IPS-NIHi7 (cell line): ENCODE results near the gene MBP.
A peak's percentile ranks its signal among the peaks of the same experiment; 100 is the strongest.

Experiments used
- DNase-seq: peaks from one replicate; pipeline ENCODE4 v3.0.0; 2012; ENCODE audit warnings: mixed read lengths; ENCODE audit errors: extremely low spot score

Gene MBP

DNA sequence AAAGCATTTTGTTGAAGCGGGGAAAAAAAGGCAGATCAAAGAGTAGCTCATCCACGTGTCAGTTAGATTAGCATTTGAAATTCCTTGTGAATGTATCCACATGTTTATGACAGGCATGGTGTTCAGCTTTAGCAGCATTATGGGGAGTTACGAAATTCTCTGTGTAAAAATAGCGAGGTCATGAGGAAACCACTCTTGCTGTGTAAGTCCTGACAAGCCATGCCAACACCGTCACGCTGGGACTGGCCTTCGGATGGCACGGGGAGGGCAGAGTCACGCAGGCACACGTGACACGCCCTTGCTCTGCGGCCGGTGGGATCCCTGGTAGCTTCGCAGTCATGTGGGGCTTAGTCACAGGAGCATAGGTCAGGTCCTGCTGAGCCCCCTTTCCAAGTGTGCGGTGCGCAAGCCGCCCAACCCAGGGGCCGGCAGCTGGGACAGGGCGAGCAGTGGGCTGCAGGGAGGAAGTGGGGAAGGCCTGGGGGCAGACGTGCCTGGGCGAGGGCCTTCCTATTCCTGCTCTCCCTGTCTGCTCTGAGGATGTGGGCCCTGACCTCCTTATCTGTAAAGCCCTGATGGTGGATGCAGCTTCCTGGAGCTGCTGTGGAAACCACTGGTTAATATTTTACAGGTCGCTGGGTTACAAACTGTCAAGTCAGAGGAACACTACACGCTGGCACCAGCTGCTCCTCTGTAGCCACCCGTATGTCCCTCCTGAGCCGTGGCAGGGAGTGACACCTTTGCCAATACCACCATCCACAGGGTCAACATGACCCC is 18.0 kb downstream of the MBP start:
- DNase-seq: no peak

DNA sequence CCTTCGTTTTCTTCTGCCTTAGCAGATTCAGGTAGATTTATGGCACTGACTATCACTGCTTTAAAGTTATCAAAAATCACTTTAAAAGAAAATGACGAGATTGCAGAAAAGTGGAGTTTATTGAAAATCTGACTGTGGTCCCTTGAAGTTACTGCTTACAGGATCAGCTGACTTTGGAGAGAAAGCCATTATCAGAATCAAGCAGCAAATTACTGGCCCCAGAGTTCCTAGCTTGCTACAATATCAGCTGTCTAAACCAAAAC is 18.5 kb downstream of the MBP start:
- no peak for DNase-seq

DNA sequence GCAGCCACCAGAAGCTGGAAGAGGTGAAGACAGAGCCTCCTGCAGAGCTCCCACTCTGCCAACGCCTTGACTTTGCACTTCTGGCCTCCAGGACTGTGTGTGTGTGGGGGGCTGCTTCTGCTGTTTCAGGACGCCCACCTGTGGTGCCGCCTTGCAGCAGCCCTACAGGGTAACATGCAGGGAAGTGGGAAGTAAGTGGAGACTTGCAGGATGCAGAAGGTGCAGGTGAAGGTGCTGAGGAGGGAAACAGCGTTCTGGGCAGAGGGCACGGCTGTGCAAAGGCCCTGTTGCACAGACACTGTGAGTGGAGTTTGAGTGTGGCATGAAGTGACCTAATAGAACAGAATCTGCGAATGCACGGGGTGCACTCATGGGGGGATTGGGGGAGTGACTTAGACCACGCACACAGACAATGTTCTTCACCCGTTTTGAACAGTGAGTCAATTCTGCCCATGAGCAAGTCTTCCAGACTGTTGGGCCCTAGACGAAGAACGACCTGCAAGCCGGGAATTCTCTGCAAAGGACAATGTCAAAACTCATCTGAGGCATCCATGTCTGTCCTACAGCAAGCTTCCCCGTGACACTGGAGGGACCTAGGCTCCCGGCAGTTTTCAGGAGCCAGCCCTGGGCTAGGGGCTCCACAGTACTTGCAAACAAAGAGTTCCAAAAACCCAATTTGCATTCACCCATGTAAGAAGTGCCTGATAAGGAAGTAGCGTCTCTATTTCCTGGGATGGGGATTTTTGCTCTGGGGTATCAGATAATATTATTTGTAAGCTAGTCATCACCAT is 19.0 kb downstream of the MBP start:
- no peak for DNase-seq

DNA sequence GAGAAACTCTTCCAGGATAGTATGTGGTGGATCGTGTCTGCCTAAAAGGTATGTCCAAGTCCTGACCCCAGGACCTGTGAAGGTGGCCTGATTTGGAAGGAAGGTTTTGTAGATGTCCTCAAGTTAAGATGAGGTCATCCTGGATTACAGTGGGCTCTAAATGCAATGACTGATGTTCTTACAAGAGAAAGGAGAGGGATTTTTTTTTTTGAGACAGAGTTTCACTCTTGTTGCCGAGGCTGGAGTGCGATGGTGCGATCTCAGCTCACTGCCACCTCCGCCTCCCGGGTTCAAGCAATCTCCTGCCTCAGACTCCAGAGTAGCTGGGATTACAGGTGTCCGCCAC is 19.9 kb downstream of the MBP start:
- DNase-seq: no peak

DNA sequence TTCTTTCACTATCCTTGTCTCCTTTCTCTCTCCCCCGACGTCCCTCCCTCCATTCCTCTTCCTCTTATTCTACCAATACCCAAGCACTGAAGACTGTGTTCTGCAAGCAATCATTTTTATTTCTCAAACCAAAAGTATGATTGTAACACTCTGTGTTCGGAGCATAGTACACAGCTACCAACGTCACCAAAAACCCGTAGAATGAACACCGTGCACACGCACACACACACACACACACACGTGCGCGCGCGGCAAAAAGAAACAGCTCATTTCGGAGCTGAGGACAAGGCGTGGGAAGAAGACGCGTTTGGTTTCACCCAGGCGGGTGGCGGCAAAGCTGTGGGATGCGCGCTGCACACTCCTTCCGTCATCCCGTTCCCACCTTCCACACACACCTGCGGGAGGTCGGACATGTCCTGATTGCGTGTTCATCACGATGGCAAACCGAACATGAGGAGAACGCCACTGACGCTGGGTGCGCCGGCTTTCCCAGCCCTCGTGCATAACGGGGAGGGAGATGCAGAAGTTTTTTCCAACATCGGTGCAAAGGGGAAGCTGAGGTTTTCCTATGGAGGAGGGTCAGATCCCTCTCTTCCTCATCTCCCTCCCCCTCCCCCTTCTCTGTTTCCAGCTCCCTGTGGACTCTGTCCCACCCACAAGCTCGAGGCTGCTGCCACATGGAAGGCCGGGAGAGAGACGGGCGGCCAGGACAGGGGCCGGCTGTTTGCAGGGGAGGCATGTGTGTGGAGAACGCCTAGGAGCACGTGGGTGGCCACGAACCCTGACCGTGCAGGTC is 20.4 kb downstream of the MBP start:
- DNase-seq: no peak

DNA sequence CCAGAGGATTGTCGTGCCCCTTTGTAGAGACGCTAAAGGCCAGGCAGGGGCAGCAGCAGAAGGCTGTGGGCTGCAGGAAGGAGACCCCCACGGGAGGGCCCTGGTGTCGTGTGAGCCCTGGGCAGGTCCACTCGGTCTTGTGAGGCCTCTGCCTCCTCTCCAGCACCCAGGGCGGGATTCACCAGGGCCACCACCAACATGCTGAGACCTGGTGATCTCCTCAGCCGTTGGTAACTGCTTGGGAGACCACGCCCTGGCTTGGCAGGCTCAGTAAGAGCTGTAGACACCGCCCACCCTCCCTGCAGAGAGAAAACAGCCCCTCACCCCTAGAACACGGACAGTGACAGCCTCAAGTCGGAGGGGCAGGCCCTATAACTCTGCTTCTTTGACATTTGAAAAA is 21.1 kb downstream of the MBP start:
- no peak for DNase-seq

DNA sequence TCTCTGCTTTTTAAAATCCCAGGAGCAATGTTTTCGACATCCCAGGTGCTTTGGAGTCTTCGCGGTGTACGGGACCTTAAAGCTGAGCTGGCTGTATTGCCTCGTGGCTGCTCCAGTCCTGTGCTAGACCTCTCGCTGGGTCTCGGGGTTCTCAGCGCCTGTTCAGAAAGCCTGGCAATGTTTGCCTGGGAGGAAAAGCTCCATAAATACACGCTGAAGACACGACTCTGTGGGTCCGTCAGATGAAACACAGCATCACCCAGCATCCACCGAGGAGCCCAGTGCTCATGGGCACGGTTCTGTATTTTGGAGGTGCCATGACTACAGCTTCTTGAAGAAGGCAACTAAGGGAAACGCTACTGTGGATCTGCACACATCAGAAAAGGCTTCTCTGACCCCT is 21.6 kb downstream of the MBP start:
- no peak for DNase-seq

DNA sequence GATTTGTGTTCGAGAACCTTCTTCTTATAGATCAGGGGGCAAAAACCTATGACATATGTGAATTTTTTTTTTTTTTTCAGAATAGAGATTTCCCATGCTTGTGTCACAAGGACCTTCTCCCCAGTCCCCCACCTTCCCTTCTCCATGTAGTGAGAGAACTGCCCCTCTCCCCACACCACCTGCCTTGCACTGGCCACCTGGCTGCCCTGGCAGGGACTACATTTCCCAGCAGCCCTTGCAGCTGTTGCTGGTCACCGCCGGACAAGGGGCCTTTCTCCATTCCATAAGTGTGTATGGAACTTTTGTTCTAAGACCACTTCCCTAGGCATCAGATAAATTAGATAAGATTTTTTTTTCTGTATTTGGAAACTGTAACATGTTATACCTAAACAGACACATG is 22.2 kb downstream of the MBP start:
- no peak for DNase-seq

DNA sequence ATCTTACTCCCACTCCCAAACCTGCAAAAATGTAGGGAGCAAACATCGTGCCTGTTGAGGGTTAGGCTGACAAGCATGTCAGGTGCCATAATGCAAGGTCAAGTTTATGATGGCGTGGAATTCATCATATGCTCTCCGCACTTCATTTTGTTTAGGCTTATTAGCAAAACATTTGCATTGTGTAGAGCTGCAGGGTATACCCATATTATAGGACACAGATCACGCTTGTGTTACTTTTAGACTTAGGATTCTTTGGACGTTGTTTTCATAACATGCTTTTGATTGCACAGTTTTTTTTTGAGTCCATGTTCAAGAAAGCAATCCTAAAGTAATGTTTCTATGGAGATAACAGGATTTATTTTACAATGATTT is 22.9 kb downstream of the MBP start:
- DNase-seq: no peak

DNA sequence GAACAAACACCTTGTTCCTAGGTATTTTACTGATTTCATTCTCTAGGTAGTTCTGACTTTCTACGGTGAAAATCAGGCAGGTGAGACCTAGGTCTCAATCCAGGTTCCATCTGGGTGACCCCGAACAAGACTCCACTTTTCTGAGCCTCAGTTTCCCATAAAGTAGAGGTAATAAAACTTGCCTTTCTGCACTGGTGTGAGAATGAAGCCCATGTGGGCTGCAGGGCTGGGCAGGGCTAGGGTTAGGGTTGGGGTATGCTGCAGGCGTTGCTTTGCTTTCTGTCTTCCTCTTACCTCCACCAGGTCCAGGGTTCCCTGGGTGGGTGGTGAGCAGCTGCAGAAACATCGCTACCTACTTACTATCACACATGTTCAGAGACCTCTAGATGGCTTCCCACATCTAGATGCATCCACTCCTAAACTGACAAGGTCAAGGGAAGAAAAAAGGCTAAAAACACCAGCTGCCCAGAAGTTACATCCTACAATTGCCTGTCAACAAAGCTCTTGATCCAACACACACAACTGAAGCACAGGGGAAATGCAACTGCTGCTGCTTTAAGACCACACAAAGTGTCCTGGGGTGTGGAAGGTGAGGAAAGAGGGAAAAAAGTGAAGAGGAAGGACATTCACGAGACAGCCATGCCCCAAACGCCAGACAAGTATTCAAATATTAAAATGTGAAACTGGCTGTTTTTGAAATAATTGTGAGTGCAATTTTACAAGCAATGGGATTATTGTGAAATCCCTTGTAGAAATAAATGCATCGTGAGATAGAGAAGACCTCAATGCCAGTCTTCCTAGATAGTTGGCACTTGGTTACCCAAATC is 23.5 kb downstream of the MBP start:
- DNase-seq: no peak

DNA sequence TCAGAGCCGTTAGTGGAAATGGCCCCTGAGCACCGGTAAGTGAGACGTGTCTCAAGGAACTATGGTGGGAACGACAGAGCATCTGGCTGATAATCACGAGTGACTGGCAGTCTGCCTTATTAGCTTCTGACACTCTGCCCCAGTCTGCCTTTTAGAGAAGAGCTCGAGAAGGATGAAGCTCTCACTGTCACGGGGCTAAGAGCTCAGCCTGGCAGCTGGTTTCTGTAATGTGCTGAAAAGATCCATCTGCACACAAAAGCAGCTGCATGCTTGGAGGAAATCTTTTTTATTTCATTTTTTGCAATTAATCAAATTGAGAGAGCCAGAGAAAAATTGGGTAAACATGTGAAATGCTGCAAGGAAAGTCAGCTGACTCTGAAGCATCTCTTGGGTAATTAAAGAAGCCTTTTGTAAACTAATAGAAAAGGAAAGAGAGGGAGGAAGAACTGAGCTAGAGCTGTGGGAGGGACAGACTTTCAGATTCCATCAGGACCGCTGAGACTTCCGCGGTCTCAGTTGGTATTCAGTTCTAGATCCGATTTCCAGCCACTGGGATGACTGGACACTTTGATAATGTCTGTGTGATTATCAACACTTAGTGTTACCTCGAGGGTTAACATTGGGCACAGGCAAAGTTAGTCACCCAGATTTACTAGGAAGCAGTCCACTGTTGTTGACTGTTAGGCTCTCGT is 24.4 kb downstream of the MBP start:
- DNase-seq: no peak

DNA sequence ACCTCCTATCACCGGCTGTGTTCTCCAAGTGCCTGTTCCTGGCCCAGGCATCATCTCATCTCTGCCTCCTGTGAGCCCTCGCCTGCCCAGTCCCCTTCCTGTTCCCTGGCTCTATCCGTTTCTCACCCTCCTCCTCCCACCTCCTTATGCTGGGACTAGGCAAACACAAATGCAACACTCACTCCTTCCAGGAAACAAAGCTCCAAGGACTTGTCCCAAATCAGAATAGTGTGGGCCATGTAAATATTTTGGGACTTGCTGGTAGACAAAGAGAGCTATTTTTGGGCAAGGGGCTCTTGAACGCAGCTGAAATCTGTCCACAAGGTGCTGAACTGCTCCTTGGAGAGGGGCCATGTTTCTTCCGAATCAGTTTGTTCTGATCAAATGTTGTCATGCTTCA is 25.3 kb downstream of the MBP start:
- DNase-seq: no peak

DNA sequence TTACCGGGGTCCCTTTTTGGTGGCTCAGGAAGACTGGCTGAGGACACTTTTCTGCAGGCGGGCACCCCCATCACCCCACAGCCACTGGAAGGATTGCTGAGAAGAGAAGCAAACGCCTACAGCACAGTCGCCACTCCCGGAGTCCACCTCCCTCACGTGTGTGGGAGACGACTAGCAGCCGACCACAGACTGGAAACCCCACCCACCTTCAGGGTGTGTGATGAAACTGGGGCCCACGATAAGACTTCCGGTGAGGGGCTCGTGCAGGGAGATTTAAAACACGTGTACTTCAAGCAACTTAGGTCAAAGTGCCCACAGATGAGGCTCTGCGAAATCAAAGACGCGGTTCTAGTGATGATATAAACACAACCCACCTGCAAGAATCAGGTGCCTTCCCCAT is 26.3 kb downstream of the MBP start:
- DNase-seq: no peak

DNA sequence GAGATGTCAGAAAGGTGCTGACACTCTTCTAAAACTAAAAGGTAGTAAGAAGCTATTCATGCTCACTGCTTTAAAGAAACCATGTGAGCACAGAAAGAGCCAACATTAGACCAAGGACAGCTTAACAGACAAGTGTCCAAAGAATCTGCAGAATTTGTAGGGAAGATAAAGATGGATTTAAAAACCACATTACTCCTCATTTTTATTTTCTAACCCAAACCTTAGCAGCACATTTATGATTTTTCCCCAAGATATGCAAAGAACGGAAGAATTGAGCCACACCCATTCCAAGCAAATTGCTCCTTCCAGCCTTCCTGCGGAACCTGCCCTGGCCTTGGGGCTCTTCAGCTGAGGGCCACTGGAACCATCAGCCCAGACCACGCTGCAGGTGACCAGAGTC is 26.9 kb downstream of the MBP start:
- DNase-seq: no peak

DNA sequence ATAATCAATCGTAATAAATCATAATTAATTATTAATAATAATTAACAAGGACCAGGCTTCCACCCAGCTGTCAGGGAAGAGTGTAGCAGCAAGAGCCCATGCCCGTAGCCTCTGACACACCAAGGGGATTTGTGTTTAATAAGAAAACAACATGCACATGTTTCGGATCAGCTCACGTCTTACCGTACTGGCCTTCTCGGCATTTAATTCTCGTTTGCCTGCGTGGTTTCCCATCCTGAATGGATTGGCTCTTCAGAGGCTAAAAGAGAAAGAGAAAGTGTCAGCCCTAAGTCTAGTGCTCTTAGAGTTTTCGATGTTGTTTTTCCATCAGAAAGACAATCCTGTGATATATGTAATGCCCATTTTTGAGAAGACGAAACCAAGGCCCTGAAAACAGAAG is 27.6 kb downstream of the MBP start:
- no peak for DNase-seq

DNA sequence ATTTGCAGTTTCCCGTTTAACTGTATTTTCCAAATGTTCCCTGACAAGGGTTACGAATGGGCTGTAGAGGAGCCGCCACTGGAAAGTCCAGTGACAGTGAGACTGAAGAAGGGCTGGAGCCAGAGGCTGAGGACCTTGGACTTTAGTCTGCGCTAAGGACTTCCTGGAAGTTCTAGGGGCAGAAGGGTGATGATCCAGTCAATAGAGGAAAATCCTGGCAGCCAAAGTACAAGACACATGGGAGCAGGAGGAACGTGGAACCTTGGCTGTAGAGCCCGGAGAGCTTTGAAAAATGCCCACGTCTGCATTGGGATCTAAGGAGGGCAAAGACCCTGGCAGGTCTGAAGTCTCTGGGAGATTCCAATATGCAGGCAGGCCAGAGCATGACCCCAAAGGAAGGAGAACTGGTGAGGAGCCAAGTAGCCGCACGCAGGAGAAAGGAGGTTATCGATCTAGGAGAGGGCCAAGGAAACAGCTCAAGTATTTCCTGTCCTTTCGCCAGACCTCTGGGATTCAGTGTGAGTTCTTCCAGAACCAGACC is 28.5 kb downstream of the MBP start:
- DNase-seq: no peak

DNA sequence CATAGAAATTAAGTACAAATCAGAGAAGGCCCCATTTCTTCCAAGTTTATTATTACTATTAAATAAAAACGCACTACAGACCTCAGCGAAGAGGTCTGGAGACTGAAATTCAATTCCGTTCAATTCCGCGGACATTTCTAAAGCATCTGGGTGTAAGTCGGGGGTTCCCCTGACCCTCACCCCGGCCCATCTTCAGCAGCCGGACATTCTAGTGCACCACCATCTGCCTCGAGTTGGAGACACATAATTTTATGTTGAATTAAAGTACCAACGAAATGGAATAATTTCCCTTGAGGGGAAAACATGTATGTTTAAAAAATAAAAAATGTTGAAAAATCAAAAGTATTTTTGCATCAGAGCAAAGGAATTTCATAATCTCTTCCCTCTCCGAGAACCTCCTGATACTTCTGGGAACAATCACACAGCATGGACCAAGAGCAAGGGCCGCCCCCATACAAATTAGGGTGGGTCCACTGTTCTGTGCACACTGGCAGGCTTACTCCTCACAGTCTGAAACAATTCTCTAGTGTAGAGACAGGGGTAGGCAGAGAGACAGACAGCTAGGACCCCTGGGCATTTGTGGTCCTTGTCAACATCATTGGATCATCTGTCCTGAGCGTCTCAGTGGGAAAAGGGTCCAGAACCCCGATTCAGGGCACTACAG is 29.3 kb downstream of the MBP start:
- DNase-seq: no peak

DNA sequence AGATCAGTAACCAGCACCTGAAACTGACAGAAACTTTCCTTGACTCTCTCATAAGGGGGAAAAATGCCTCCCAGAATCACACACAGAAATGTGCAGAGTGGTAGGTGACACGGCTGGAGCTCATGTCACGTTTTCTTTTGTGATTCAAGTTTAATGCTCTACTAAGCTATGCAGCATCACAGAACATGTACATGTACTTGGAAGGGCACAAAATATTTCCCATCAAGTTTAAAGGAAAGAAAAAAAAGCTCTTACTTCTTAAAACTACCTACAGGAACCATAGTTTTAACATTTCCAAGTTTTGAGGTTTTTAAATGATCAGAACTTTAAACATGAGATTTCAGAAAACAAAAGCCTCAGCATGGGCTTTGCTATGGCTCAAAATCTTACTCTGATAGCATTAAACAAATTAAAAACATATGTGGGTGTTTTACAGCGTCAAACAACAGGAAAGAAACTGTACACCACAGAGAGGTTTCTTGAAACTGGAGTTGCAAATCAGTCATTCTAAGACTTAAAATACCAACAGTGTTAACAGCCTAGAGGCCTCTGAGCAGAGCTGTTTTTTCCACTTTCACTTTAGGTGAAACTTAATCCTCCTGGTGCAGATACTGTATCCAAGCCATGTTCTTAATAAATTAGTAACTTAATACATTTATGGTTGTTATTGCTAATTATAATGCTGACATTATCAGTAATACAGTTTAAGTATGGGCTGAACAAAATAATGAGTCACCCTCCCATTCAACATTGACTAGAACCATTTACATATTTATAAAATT is 30.1 kb downstream of the MBP start:
- DNase-seq: no peak

DNA sequence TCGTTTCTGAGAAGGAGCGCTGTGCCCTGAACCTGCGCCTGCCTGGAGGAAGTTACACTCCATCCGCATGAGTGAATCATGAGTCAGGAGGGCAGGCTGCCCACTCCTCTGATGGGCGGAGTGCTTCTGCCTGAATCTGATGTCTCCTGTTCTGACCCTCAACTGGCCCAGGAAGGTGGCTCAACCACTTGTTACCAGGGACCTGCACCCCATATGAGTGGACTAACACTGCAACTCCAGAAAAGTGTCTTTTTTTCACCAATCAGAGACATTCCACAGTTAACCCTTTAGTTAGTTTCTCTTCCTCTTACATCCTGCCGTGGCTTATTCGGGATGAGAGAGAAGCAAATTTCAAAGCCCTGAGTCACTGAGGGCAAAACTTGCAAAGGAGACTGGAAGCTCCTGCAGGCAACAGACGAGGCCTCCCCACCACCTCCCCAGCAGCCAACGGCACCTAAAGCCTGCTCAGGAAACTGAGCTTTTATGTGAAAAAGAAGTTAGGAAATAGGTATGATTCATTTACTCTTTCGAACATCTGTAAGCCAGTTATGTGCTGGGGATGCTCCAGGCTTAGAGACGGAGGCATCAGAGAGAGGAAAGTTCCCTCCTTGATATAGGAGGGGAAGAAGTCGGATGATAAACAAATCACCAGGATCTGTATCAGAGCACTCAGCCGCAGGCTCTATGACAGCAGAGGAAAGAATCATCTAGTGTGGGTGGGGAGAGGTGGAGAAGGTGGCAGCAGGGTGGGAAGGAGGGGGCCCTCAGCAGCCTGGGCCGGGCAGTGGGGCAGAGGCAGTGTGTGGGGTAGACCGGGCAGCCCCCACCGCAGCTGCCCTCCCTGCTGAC is 30.9 kb downstream of the MBP start:
- peak; percentile 56 for DNase-seq
